Chondrocyte (in vitro differentiated cells): Measurements from ENCODE around the gene FIBCD1. TPM values are rescaled to one million over a fixed set of nuclear protein-coding genes. Genes with fewer than 3 reads are reported as not detected.

ENCODE experiments used
- DNase-seq: peaks from one replicate; pipeline ENCODE4 v3.0.0; 2021; ENCODE audit warnings: mixed read lengths, low spot score
- H3K27ac Mint-ChIP-seq: one replicate; pipeline ENCODE4 v1.8.0; 2021; ENCODE audit warnings: mild to moderate bottlenecking, moderate library complexity, mixed read lengths; ENCODE audit not compliant: unreplicated experiment
- H3K27me3 Mint-ChIP-seq: 2 replicates; pipeline ENCODE4 v1.8.0; 2021; ENCODE audit warnings: low read depth, mixed read lengths
- H3K36me3 Mint-ChIP-seq: 2 replicates; pipeline ENCODE4 v1.8.0; 2021; ENCODE audit warnings: low read depth, mixed read lengths
- H3K4me1 Mint-ChIP-seq: 2 replicates; pipeline ENCODE4 v1.8.0; 2021; ENCODE audit warnings: low read depth, mild to moderate bottlenecking, mixed read lengths
- H3K4me3 Mint-ChIP-seq: one replicate; pipeline ENCODE4 v1.8.0; 2021; ENCODE audit warnings: mild to moderate bottlenecking, moderate library complexity, mixed read lengths; ENCODE audit not compliant: unreplicated experiment
- H3K9me3 Mint-ChIP-seq: 2 replicates; pipeline ENCODE4 v1.8.0; 2021; ENCODE audit warnings: low read depth, mixed read lengths
- CTCF ChIP-seq: fragments of 200-600 bp; sonication (generic); IDR thresholded peaks from 2 replicates; pipeline ENCODE4 v1.5.0; 2021; ENCODE audit warnings: antibody characterized with exemption, mild to moderate bottlenecking, moderate library complexity
- total RNA-seq: library from RNA; stranded (reverse); gene quantifications from 3 replicates; pipeline ENCODE4 v1.2.1, GENCODE V29; 2021

FIBCD1 gene
- total RNA-seq, 1 donor from 2014 or later, result 8.3 TPM

- no peak for TF ChIP-seq CTCF
- H3K27ac Mint-ChIP-seq, result no peak overlapping the region
- peaks cover under 1% of the 10 kb centered on the region for H3K4me1 Mint-ChIP-seq
These were observed 47.4 kb upstream of the FIBCD1 start for GRCh38 chr9:130986356-130986965.

GRCh38 chr9:130985606-130986162, 46.6 kb upstream of the FIBCD1 start:
- Mint-ChIP-seq H3K27me3 (peaks cover 6% of the 10 kb centered on the region), H3K27ac (no peak overlapping the region), H3K9me3 (peaks cover 4% of the 10 kb centered on the region), H3K4me1 (no peaks in the 10 kb centered on the region), H3K36me3 (no peaks in the 10 kb centered on the region), H3K4me3 (no peak overlapping the region)
- TF ChIP-seq CTCF, result no peak
- no peak for DNase-seq

More at GRCh38 chr9:130986356-130986965, 47.4 kb upstream of the FIBCD1 start:
- Mint-ChIP-seq H3K36me3 (no peaks in the 10 kb centered on the region), H3K27me3 (peaks cover 6% of the 10 kb centered on the region), H3K4me3 (no peak overlapping the region), H3K9me3 (peaks cover 4% of the 10 kb centered on the region)
- DNase-seq, result no peak

- no peak for DNase-seq
These were observed 46.0 kb upstream of the FIBCD1 start for GRCh38 chr9:130985029-130985428.

GRCh38 chr9:130984521-130984920, 45.5 kb upstream of the FIBCD1 start:
- no peak for TF ChIP-seq CTCF
- no peak for DNase-seq
- H3K4me3 Mint-ChIP-seq, result no peak overlapping the region
- peaks cover 9% of the 10 kb centered on the region for H3K27me3 Mint-ChIP-seq
- H3K36me3 Mint-ChIP-seq, result no peaks in the 10 kb centered on the region
- no peaks in the 10 kb centered on the region for H3K4me1 Mint-ChIP-seq
- no peak overlapping the region for H3K27ac Mint-ChIP-seq
- peaks cover 4% of the 10 kb centered on the region for H3K9me3 Mint-ChIP-seq

More at GRCh38 chr9:130985029-130985428, 46.0 kb upstream of the FIBCD1 start:
- H3K27ac Mint-ChIP-seq, result no peak overlapping the region
- H3K4me1 Mint-ChIP-seq, result no peaks in the 10 kb centered on the region
- no peaks in the 10 kb centered on the region for H3K36me3 Mint-ChIP-seq
- TF ChIP-seq CTCF, result no peak
- H3K9me3 Mint-ChIP-seq, result peaks cover 4% of the 10 kb centered on the region
- no peak overlapping the region for H3K4me3 Mint-ChIP-seq
- peaks cover 9% of the 10 kb centered on the region for H3K27me3 Mint-ChIP-seq

GRCh38 chr9:130983970-130984369, 44.9 kb upstream of the FIBCD1 start:
- Mint-ChIP-seq H3K27me3 (peaks cover 11% of the 10 kb centered on the region), H3K9me3 (peaks cover 4% of the 10 kb centered on the region), H3K36me3 (no peaks in the 10 kb centered on the region), H3K4me3 (no peak overlapping the region), H3K27ac (no peak overlapping the region), H3K4me1 (no peaks in the 10 kb centered on the region)
- TF ChIP-seq CTCF, result no peak
- no peak for DNase-seq
